Activated naive CD8-positive, alpha-beta T cell treated with anti-CD3 and anti-CD28 coated beads, Interleukin-2, amount 10 ng/mL, durations not matched to agents 7 days and 5 days (primary cell): Measurements from ENCODE around the gene RWDD1. TPM values are rescaled to one million over a fixed set of nuclear protein-coding genes. Genes with fewer than 3 reads are reported as not detected.

Experiments used
- ATAC-seq: fragments of 150-1000 bp; cut with Tn5 transposase; one replicate; pipeline ENCODE4 v1.10.0; 2021; ENCODE audit warnings: low read depth, moderate library complexity
- POLR2A ChIA-PET: fragments of 350-600 bp; sonication (Branson Sonifier 250); formaldehyde crosslinking; loops from one replicate; lab custom pipeline; 2021; ENCODE audit warnings: antibody characterized with exemption; lab: Charles Lee
- DNase-seq: peaks from one replicate; pipeline ENCODE4 v3.0.0; 2021
- H3K27ac Mint-ChIP-seq: one replicate; pipeline ENCODE4 v1.8.0; 2022; ENCODE audit warnings: mild to moderate bottlenecking, mixed read lengths
- H3K27me3 Mint-ChIP-seq: one replicate; pipeline ENCODE4 v1.8.0; 2022; ENCODE audit warnings: mild to moderate bottlenecking, moderate library complexity, mixed read lengths
- H3K36me3 Mint-ChIP-seq: one replicate; pipeline ENCODE4 v1.8.0; 2021; ENCODE audit warnings: mild to moderate bottlenecking, mixed read lengths
- H3K4me1 Mint-ChIP-seq: one replicate; pipeline ENCODE4 v1.8.0; 2021; ENCODE audit warnings: mixed read lengths
- H3K4me3 Mint-ChIP-seq: one replicate; pipeline ENCODE4 v1.8.0; 2022; ENCODE audit warnings: mild to moderate bottlenecking, moderate library complexity, mixed read lengths
- H3K9me3 Mint-ChIP-seq: one replicate; pipeline ENCODE4 v1.8.0; 2021; ENCODE audit warnings: mixed read lengths
- total RNA-seq, 2 experiments: library from RNA; stranded (reverse); gene quantifications; one replicate each; pipeline ENCODE4 v1.2.3, GENCODE V29; 2021

RWDD1 gene
- total RNA-seq, 2 experiments from 2014 or later, result 33.2 to 36.6 TPM

DNA sequence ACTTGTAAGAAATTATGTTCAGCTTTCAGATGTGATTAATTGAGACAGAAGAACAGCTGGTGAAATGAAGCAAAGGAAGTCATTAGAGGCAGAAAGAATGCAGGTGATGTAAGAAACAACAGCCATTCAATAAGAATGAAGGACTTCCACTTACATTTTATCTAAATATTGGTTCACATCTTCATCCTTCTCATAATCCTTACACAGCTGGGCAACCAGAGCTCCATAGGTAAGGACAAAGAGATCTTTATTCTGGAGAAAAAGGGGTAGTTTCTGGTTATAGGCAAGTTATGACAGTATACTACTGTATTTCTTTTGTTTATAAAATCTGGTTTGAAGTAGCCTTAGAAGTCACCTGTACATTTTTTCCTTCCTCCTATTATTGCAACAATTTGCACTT lies 28.2 kb upstream of the RWDD1 start:
- no peaks in the 10 kb centered on the region for H3K4me1 Mint-ChIP-seq
- peaks cover 45% of the 10 kb centered on the region for H3K27me3 Mint-ChIP-seq

DNA sequence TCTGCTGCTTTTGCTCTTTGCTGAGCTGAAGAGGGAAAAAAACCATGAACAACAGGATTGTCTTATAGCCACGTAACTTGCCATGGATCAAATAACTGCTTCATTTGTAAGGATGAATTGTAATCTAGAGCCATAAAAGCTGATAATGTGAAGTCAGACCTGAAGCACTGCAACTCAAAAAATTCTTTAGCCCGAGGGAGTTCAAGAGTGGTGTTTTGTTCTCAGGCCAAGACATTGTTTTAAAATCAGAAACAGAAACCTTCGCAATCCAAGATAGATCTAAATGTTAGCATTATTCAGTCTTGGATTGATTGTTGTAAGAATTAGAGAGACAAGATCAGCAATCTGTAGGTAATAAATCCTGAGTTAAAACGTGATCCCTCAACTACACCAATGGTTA lies 25.7 kb upstream of the RWDD1 start, which contains the start of gene TRAPPC3L:
TRAPPC3L (minus strand) TSS at position 34 of the 400 bp plus-strand sequence. CDS start 170 bp downstream, outside the sequence.
- POLR2A ChIA-PET, result no interaction called here
- H3K4me3 Mint-ChIP-seq, result no peak within 1 kb of the TSS
- ATAC-seq, result no peak
- H3K4me1 Mint-ChIP-seq, result no peaks in the 10 kb centered on the region
- no peaks in the 10 kb centered on the region for H3K9me3 Mint-ChIP-seq
- H3K36me3 Mint-ChIP-seq, result no peaks in the 10 kb centered on the region
- no peak within 1 kb of the TSS for H3K27ac Mint-ChIP-seq
- H3K27me3 Mint-ChIP-seq, result peaks cover 38% of the 10 kb centered on the region
- no peak for DNase-seq

More for the DNA sequence above, 28.2 kb upstream of the RWDD1 start:
- Mint-ChIP-seq H3K4me3 (no peak overlapping the region), H3K9me3 (no peaks in the 10 kb centered on the region), H3K36me3 (no peaks in the 10 kb centered on the region), H3K27ac (no peak overlapping the region)
- ATAC-seq (no peak), DNase-seq (no peak)
- POLR2A ChIA-PET, result no interaction called here

DNA sequence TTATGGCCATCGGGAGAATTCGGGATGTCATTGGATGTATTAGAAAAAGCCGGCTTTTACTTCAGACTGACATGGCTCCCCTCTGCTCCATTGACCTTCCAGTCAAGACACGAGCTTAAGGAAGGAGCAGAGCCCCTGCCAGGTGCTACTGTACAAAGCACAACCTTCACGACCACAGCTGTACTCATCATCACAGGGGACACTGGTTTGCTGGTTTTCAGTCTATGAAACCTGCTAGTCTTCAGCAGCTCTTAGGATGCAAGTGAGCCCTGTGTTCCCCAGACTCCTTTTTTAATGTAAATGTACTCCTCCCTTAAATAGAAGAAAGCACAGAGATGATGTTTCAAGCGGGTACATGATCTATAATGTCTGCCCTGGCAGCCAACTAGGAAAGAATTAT lies 23.9 kb upstream of the RWDD1 start:
- ATAC-seq, result no peak
- H3K27me3 Mint-ChIP-seq, result peaks cover 37% of the 10 kb centered on the region
- H3K9me3 Mint-ChIP-seq, result no peaks in the 10 kb centered on the region
- H3K4me1 Mint-ChIP-seq, result no peaks in the 10 kb centered on the region
- no peaks in the 10 kb centered on the region for H3K36me3 Mint-ChIP-seq
- H3K27ac Mint-ChIP-seq, result no peak overlapping the region
- POLR2A ChIA-PET, result no interaction called here
- no peak overlapping the region for H3K4me3 Mint-ChIP-seq
- DNase-seq, result no peak

DNA sequence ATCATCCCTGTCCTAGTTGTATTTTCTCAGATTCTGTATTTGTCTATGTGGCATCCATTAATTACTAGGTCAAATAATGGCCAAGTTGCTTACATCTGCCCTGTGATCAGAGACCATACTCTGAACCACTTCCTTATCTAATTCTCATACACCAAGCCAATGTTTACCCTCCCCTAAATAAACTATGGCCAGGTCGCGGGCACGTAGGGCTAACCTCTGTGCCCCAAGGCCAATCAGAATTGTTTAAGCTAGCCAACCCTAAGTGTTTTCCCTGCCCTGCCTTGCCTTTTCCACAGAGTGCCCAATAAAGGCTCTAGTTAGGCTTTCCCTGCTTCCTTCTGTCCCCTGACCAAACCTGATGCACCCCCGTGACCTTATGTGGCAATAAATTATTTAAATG lies 20.5 kb upstream of the RWDD1 start:
- Mint-ChIP-seq H3K27me3 (peaks cover 29% of the 10 kb centered on the region), H3K4me3 (no peak overlapping the region)

DNA sequence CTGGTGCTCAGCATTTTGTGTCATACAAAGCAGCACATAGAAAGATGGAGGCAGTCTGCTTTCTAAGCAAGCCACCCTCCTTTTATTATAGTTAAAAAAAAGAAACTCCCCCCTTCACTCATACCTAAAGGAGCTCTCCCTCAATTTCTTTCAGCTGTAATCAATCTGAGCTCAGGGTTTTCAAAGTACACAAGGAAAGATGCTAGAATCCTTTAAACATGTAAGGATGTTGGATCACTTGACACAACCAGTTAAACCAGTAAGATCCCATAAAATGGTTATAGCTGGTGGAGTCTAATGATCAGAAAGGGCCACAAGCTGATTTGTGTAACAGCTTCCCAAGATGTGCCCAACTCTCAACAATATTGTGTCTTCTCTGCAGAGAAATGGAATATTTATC lies 17.9 kb upstream of the RWDD1 start, which contains the start of gene CALHM4:
CALHM4 (plus strand) TSS at position 301 of the 400 bp plus-strand sequence; CDS start at position 344, 43 bp downstream.
- Mint-ChIP-seq H3K27ac (no peak within 1 kb of the TSS), H3K4me1 (no peaks in the 10 kb centered on the region)
- POLR2A ChIA-PET, result no interaction called here

More for the DNA sequence above, 20.5 kb upstream of the RWDD1 start:
- Mint-ChIP-seq H3K36me3 (no peaks in the 10 kb centered on the region), H3K9me3 (no peaks in the 10 kb centered on the region), H3K4me1 (no peaks in the 10 kb centered on the region), H3K27ac (no peak overlapping the region)
- ATAC-seq, result no peak
- POLR2A ChIA-PET, result no interaction called here
- DNase-seq, result no peak

DNA sequence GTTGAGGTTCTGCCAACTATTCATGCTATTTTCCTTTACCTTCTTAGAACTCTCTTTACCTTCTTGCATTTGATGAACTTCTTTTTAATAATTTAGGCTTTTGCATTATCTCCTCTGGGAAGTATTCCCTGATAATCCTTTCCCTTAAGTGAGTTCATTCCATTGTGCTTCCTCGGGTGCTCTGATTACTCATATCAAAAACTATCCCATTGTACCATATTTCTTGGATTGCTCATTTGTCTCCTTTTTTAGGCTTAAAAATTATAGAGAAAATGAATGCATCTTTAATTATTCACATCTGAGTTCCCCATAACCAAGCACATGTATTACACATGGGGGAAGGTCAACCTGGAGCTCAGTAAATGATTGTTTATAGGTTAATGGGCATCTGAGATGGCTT lies 15.2 kb upstream of the RWDD1 start:
- Mint-ChIP-seq H3K4me3 (no peak overlapping the region), H3K27ac (no peak overlapping the region), H3K4me1 (no peaks in the 10 kb centered on the region), H3K9me3 (no peaks in the 10 kb centered on the region), H3K36me3 (no peaks in the 10 kb centered on the region), H3K27me3 (peaks cover 21% of the 10 kb centered on the region)
- ATAC-seq (no peak), DNase-seq (no peak)
- POLR2A ChIA-PET, result no interaction called here

More for the DNA sequence above, 17.9 kb upstream of the RWDD1 start, which contains the start of gene CALHM4:
- DNase-seq (no peak), ATAC-seq (no peak)
- Mint-ChIP-seq H3K27me3 (peaks cover 21% of the 10 kb centered on the region), H3K36me3 (no peaks in the 10 kb centered on the region), H3K4me3 (no peak within 1 kb of the TSS), H3K9me3 (no peaks in the 10 kb centered on the region)

DNA sequence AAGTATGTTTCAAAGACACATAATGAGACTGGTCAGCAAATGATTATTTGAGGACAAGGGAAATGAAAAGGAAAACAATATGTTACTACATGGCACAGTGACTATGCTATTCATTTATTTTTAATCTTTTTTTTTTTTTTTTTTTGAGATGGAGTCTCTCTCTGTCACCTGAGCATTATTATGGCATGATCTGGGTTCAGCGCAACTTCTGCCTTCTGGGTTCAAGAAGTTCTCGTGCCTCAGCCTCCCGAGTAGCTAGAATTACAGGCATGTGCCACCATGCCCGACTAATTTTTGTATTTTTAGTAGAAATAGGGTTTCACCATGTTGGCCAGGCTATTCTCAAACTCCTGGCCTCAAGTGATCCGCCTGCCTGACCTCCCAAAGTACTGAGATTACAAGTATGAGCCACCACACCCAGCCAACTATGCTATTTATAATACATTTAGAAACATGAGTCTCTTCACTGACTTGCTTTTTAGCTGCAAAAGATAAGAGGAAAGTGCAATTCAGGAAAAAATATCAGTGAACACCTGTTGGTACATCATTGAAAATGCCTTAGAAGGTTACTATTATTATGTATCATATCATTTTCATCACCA lies 14.4 kb upstream of the RWDD1 start:
- DNase-seq, result no peak
- Mint-ChIP-seq H3K36me3 (no peaks in the 10 kb centered on the region), H3K4me1 (peaks cover 2% of the 10 kb centered on the region), H3K27ac (no peak overlapping the region), H3K9me3 (no peaks in the 10 kb centered on the region), H3K27me3 (peaks cover 19% of the 10 kb centered on the region), H3K4me3 (no peak overlapping the region)
- POLR2A ChIA-PET, result no interaction called here
- no peak for ATAC-seq

DNA sequence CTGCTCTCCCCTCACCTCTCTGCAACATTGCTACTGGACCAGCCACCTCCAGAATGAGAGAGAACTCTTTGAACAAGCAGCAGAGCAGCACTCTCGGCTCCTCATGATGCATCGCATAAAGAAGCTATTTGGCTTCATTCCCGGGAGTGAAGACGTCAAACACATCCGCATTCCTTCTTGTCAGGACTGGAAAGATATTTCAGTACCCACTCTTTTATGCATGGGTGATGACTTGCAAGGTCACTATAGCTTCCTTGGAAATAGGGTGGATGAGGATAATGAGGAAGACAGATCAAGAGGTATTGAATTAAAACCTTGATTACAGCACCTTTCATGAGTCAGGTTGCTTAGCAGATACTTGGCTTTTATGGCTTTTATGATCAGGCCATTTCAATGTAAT lies 13.4 kb upstream of the RWDD1 start:
- DNase-seq (no peak), ATAC-seq (no peak)
- POLR2A ChIA-PET, result no interaction called here
- Mint-ChIP-seq H3K9me3 (no peaks in the 10 kb centered on the region), H3K36me3 (no peaks in the 10 kb centered on the region), H3K4me1 (peaks cover 2% of the 10 kb centered on the region), H3K4me3 (no peak overlapping the region), H3K27ac (no peak overlapping the region), H3K27me3 (peaks cover 19% of the 10 kb centered on the region)

DNA sequence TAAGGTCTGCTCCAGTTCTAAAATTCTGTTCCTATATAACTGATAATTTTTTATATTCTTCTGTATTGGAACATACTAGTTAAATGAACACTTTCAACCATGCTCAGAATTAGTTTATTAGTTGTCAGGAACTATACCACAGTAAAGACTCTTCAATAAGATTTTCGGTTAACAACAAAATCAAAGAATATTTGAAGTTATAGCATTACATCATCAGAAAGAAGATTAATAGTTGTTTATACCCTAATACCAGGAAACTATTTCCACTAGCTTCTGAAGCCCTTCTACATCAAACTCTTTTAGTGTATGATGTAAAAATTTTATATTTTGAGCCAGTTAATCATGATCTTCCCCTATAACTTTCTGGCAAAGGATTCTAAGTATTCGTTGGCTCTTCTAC lies 11.2 kb upstream of the RWDD1 start:
- H3K4me1 Mint-ChIP-seq, result peaks cover 4% of the 10 kb centered on the region
- H3K9me3 Mint-ChIP-seq, result no peaks in the 10 kb centered on the region
- ATAC-seq (no peak), DNase-seq (no peak)
- no peaks in the 10 kb centered on the region for H3K36me3 Mint-ChIP-seq
- no peak overlapping the region for H3K27ac Mint-ChIP-seq
- H3K4me3 Mint-ChIP-seq, result no peak overlapping the region
- POLR2A ChIA-PET, result interaction anchor here (0.5 kb wide), 1 partner anchor 283 kb away, joined by 3 read pairs; no protein-coding TSS in a partner anchor
- H3K27me3 Mint-ChIP-seq, result peaks cover 21% of the 10 kb centered on the region

DNA sequence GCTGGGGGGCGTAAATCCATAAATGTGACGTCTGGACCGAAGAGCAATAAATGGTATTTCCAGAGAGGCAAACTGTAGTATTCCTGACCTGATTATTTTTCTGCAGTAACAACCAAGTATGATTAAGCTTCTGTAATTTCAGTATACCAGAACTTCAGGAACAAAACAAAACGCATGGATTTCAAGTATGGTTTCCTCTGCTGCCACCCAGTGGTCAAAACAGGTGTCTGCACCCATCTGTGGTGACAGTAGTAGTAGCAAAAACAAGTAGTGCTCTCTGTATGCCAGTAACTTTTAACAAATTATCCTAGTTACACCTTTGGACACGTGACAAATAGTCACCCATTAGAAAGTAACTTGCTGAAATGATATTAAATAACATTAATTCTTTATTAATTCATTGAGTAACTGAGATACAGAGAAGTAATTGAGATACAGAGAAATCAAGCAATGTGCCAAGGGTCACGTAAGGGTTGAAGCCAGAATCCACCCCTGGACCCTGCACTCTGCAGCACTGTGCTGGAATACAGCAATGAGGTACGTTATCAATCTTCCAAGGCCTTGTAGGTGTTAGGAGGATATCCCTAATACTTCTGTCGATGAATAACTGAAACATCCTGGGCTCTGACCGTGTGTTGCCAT lies 9.8 kb upstream of the RWDD1 start:
- Mint-ChIP-seq H3K27me3 (peaks cover 17% of the 10 kb centered on the region), H3K27ac (no peak overlapping the region), H3K9me3 (no peaks in the 10 kb centered on the region), H3K4me1 (peaks cover 4% of the 10 kb centered on the region), H3K4me3 (no peak overlapping the region), H3K36me3 (no peaks in the 10 kb centered on the region)
- POLR2A ChIA-PET, result no interaction called here
- ATAC-seq (peak; percentile 62), DNase-seq (peak; percentile 53)

DNA sequence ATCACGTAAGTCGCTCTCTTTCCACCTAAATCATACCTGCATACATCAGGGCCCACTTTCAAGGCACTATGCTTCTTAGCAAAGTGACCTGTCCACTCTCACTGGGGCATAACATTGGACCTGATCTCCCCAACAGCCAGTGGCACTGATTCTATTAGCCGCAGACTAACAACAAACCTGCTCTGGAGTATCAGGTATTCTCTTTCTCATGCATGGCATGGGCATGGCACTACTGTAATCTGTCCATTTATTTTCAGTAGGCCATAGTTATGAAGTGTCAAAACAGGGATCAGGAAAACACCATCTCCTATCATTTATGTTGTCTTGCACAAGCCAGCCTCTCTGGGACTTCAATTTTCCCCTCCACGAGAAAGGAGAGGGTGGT lies 9.3 kb upstream of the RWDD1 start:
- H3K27me3 Mint-ChIP-seq, result peaks cover 17% of the 10 kb centered on the region
- H3K27ac Mint-ChIP-seq, result no peak overlapping the region
- H3K4me3 Mint-ChIP-seq, result no peak overlapping the region
- ATAC-seq (no peak), DNase-seq (no peak)
- peaks cover 4% of the 10 kb centered on the region for H3K4me1 Mint-ChIP-seq
- no peaks in the 10 kb centered on the region for H3K9me3 Mint-ChIP-seq
- POLR2A ChIA-PET, result no interaction called here
- H3K36me3 Mint-ChIP-seq, result no peaks in the 10 kb centered on the region

DNA sequence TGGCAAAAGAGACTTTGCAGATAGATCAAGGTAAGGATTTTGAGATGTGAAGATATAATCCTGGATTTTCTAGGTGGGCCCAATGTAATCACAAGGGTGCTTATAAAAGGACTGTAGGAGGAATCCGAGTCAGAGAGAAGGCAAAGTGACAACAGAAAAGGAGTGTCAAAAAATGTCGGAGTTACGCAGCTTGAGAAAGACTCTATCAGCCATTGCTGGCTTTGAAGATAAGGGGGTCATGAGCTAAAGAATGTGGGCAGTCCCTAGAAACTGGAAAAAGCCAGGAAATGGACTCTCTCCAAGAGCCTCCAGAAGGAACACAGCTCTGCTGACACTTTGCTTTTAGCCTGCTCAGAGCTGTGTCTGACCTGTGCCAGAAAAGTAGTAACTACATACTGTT lies 8.7 kb upstream of the RWDD1 start:
- H3K27ac Mint-ChIP-seq, result no peak overlapping the region
- POLR2A ChIA-PET, result no interaction called here
- peaks cover 17% of the 10 kb centered on the region for H3K27me3 Mint-ChIP-seq
- H3K9me3 Mint-ChIP-seq, result no peaks in the 10 kb centered on the region
- peaks cover 4% of the 10 kb centered on the region for H3K4me1 Mint-ChIP-seq
- ATAC-seq, result no peak
- H3K4me3 Mint-ChIP-seq, result no peak overlapping the region
- no peak for DNase-seq
- no peaks in the 10 kb centered on the region for H3K36me3 Mint-ChIP-seq

DNA sequence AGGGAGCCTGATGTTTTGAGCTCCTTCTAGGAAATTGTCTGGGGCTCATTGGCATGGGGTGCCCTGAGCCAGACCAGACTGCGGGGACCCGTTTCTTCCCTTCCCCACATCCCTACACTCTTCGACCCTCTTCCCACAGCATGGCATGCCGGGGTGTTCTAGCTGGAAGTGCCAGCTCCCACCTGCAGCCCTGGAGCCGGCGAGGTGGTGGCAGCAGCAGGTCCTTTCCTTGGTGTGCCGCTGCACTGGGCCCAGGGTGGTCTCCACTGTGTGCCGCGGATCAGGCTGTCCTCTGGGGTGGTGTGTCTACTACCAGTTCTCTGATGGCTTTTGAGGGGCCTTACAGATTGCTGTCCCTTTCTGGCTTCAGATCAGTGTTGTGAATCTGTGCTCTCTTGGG lies 7.5 kb upstream of the RWDD1 start:
- POLR2A ChIA-PET, result no interaction called here
- Mint-ChIP-seq H3K4me3 (no peak overlapping the region), H3K36me3 (no peaks in the 10 kb centered on the region), H3K27ac (no peak overlapping the region), H3K9me3 (no peaks in the 10 kb centered on the region), H3K4me1 (peaks cover 5% of the 10 kb centered on the region), H3K27me3 (peaks cover 16% of the 10 kb centered on the region)
- ATAC-seq (no peak), DNase-seq (no peak)

DNA sequence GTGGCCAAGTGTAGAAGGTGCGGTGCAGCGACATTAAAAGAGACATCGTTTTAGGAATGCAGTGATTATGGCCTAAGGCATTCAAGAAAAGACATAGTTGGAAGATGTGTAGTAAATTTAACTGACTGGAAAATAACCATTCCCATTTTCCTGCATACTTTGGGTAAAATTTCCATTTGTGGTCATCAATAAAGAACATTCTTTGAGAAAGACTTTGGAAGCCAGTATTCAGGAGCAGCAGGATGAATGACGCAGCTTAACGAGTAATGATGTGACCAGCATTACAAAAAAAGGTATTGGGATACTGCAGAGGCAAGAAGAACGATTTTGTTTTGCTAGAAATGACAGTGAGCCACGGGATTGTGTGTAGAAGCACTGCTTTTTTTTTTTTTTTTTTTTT lies 7.0 kb upstream of the RWDD1 start:
- ATAC-seq (no peak), DNase-seq (no peak)
- Mint-ChIP-seq H3K4me1 (peaks cover 10% of the 10 kb centered on the region), H3K4me3 (no peak overlapping the region), H3K36me3 (no peaks in the 10 kb centered on the region), H3K27me3 (peaks cover 13% of the 10 kb centered on the region), H3K9me3 (no peaks in the 10 kb centered on the region), H3K27ac (no peak overlapping the region)
- POLR2A ChIA-PET, result no interaction called here
